GOT3 (cell line): ENCODE data around the gene CTNNBL1.

Experiments used
- DNase-seq: peaks from one replicate; lab custom pipeline; 2025; ENCODE audit warnings: mixed read lengths; lab: John Stamatoyannopoulos, UW

Gene CTNNBL1

DNA sequence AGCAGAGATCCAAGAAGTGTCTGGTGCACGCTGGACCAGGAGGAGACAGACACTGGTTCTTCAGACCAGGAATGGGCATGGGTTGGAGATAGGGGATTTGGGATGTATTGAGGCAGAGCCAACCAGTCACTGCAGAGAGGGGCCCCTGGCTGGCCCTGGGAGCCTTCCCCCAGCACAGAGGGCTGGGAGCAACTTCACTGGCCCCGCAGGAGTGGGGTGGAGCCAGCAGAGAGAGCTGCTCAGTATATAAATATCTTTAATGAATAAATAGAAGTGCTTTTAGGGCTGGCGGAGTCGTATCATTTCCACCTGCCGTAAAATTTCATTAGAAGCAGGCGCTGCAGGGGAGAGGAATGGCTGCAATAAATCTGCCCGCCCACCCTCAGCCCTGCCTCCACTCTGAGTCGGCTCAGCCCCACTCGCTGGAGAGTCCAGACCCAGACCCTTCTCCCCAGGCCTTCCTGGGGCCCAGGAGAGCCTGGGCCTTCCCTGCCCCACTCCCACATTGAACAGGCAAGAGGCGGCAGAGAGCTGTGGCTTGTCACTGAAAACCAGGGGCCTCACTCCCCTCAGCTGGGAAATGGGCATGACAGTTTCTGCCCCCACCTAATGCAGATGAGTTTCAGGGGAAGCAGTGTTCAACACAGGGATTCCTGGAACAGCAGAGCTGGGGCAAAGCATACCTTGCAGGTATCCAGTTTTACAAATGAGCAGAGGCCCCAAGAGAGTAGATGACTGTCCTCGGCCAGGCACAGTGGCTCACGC is 185.2 kb downstream of the CTNNBL1 start:
- no peak for DNase-seq

DNA sequence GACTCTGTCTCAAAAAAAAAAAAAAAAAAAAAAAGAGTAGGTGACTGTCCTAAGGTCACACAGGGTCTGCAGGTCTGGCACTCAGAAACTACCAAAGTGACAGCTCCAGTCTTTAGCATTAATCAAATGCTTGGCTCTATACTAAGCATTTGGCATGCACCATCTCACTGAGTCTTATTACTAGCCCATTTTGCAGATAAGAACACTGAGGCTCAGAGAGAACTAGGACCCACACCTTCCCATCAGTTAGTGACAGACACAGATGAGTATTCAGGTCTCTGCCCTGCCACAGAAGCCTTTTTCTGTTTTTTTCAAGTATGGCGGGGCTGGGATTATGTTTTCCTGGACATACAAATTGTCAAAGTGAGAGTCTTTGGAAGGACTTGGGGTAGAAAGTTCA is 186.0 kb downstream of the CTNNBL1 start:
- DNase-seq = no peak

- DNase-seq = no peak
These were observed 187.1 kb downstream of the CTNNBL1 start for GRCh38 chr20:37880726-37881591.

GRCh38 chr20:37881601-37882343 is 187.9 kb downstream of the CTNNBL1 start:
- no peak for DNase-seq

- no peak for DNase-seq
These were observed 189.3 kb downstream of the CTNNBL1 start for GRCh38 chr20:37882961-37883712.

- no peak for DNase-seq
These were observed 191.2 kb downstream of the CTNNBL1 start for GRCh38 chr20:37885042-37885441.

GRCh38 chr20:37885593-37886503 is 192.0 kb downstream of the CTNNBL1 start:
- DNase-seq = no peak

- no peak for DNase-seq
These were observed 193.0 kb downstream of the CTNNBL1 start for GRCh38 chr20:37886851-37887297.

- no peak for DNase-seq
These were observed 194.8 kb downstream of the CTNNBL1 start for GRCh38 chr20:37888641-37889040.

DNA sequence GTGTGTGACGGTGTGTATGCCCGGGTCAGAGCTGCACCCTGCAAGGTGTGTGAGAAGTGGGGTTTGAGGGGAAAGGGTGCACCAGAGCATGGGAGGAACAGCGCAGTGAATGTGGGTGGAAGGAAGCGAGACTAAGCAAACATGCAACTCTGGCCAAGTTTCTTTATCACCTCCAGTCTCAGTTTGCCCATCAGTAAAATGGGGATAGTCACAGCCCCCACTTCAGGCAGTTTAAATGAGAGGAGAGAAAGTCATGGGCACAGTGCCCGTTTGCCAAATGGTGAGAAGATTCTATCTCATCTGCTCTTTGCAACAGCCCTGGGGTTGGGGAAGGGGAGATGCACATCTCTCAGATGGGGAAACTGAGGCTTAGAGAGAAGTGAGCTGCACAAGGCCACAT is 196.3 kb downstream of the CTNNBL1 start:
- no peak for DNase-seq

DNA sequence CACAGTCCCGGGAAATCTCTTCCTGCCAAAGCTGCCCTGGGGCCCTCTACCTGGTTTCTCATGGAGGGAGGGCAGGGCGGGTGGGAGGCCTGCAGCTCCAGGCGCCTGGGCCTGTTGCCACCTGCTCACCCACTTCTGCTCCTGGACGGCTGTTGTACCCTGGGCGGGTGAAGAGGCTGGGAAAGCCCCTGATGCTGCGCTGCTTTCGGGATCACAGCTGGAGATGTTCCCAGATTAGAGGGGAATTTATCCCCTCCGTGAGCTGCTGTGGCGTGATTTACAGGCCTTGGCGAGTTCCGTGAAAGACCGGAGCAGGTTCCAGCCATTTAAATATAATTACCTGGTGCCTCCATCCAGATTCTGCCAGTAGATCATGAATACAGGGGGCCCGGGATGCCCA is 196.8 kb downstream of the CTNNBL1 start:
- no peak for DNase-seq

- no peak for DNase-seq
These were observed 198.2 kb downstream of the CTNNBL1 start for GRCh38 chr20:37892001-37892400.

DNA sequence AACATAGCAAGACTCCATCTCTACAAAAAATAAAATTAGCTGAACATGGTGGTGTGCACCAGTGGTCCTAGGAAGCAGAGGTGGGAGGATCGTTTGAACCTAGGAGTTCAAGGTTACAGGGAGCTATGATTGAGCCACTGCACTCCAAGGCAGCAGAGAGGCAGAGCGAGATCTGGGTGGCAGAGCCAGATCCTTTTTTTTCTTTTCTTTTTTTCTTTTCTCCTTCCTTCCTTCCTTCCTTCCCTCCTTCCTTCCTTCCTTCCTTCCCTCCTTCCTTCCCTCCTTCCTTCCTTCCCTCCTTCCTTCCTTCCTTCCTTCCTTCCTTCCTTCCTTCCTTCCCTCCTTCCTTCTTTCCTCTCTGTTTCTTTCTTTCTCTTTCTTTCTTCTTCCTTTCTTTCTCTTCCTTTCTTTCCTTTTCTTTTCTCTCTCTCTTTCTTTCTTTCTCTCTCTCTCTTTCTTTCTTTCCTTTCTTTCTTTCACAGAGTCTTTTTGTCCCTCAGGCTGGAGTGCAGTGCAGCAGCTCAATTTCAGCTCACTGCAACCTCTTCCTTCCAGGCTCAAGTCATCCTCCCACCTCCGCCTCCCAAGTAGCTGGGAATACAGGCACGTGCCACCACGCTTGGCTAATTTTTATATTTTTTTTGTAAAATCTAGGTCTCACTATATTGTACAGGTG is 199.9 kb downstream of the CTNNBL1 start:
- no peak for DNase-seq

DNA sequence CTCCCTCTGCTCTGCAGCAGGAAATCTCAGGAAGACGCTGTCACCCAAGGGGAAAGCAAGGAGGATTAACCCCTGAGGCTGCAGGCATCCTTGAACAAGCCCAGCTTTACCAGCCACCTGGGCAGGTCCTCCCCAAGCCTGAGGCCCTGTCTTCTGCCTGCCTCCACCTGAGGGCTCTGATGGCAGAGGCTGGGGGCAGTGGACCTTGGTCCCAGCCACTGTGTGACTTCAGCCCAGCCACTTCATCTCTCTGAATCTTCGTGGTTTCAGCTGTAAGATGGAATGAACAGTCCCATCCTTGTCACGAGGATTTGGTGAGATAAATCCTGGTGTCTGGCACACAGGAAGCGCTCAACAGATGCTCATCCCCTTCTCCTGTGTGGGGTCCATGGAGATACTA is 200.6 kb downstream of the CTNNBL1 start:
- no peak for DNase-seq

DNA sequence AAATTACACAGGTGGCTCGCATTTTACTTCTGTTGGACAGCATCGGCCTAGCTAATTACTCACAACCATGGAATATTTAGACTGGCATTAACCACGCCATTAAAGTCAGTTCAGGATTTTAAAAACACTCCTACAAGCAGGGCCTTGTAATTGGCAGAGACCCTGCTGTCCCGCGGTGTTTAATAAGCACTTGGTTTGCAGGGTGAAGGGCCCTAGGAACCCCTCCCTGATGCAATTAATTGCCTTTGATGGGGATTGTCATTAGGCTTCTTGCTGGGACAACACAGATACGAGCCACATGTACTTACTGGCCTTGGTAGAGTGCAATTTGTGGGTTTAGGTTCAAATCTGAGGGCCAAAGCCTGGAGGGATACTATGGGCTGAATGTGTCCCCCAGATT is 201.3 kb downstream of the CTNNBL1 start:
- DNase-seq = no peak

DNA sequence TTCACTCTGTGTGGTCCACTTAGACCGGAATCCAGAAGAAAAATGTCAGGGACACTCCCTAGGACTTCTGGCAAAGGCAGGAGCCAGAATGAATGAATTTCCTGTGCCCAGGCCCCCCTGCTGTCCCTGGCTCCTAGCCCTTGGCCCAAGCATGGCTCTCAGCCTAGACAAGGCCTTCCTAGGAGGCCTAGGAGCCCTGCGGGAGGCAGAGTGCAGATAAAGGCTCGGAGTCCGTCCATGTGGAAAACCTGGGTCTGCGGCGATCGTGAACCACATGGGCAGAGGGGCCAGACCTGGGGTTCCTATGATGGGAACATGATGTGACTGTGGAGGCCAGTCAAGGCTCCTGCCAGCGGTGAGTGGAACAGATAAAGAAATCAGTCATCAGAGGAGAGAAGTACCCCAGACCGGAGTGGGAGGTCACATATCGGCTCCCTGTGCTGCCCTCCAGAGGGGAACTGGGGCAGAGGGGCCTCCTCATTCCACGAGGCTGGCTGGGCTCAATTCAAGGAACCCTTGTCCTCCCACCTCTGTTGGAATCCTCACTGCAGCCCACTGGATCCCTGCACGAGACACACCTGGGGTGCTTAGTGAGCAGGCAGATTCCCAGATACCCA is 203.2 kb downstream of the CTNNBL1 start:
- no peak for DNase-seq

DNA sequence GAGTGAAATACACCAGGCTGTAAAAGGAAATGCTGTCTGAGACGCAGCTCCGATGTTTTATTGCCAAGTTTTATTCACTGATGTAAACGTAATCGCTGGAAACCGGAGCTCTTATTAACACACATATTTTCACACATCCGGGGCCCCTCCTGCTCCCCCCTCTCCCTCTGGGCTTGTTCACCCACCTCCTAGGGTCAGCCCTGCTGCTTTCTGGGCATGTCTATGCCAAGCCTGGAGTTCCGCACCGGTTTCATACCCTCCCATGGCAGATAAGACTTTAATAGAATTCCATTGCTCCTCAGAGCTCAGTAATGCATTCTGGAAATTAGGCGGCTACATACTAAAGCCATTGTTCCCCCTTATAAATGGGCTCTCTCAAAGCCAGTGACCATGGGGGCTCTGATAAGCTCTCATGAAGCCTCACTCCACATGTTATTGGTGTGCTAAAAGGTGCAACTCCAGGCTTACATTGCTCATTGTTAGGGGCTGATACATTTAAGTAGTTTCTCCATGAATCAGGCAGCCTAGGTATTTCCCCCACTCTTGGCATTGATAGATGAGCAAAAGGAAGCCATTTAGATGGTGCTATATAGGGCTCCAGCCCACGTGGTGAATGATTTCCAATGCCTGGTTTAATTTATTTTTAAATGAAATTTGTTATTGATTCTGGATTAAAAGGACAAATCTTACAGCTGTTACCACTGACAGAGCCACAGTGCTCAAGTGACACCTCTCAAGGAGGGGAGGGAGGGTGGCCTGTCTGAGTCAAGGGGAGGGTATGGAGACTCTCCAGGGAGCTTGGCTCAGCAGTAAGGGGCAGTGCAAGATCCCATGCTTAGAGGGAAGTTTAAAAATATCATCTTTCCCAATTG is 204.6 kb downstream of the CTNNBL1 start:
- no peak for DNase-seq
